ENCODE measurements around the gene FCSK. TPM values are rescaled to one million over a fixed set of nuclear protein-coding genes. Genes with fewer than 3 reads are reported as not detected.
A peak's percentile ranks its signal among the peaks of the same experiment; 100 is the strongest.

Gene FCSK
- total and polyA plus RNA-seq, 2 of the 13 experiments (the other 11 are each of a cell fraction or from before 2014, with no cell fraction given), result 9.1 to 19.2 TPM

- 0 out of 2 replicates have a peak, but pooled peaks have one; percentile 17 for TF ChIP-seq HNF1B (CRISPR knock-in tag; IDR thresholded peaks at IDR 0.05)
- no peak for TF ChIP-seq PCBP2 (optimal IDR thresholded peaks at IDR 0.05; ENCODE audit: low read depth, low read length, poor library complexity, severe bottlenecking)
- no peak for TF ChIP-seq ZNF772 (CRISPR knock-in tag; IDR thresholded peaks at IDR 0.05)
- TF ChIP-seq POGZ (CRISPR knock-in tag; IDR thresholded peaks at IDR 0.05), result no peak
- no peak for TF ChIP-seq ZNF790 (CRISPR knock-in tag; IDR thresholded peaks at IDR 0.05; ENCODE audit: borderline replicate concordance)
- no peak for TF ChIP-seq TFE3 (CRISPR knock-in tag; IDR thresholded peaks at IDR 0.05)
- no peak for TF ChIP-seq ZBTB3 (CRISPR knock-in tag; IDR thresholded peaks at IDR 0.05; ENCODE audit: borderline replicate concordance, low read depth)
- TF ChIP-seq SIX1 (CRISPR knock-in tag; IDR thresholded peaks at IDR 0.05; ENCODE audit: borderline replicate concordance), result no peak
- TF ChIP-seq FOXA3 (CRISPR knock-in tag; IDR thresholded peaks at IDR 0.05), result no peak
- TF ChIP-seq ZSCAN25 (CRISPR knock-in tag; IDR thresholded peaks at IDR 0.05), result no peak
- TF ChIP-seq PPARG (CRISPR knock-in tag; conservative IDR thresholded peaks at IDR 0.05), result no peak
- TF ChIP-seq ZNF644 (CRISPR knock-in tag; IDR thresholded peaks at IDR 0.05; ENCODE audit: low read depth), result no peak
- no peak for TF ChIP-seq ZNF589 (CRISPR knock-in tag; conservative IDR thresholded peaks at IDR 0.05)
- TF ChIP-seq REL (CRISPR knock-in tag; conservative IDR thresholded peaks at IDR 0.05), result no peak
- TF ChIP-seq THAP7 (CRISPR knock-in tag; IDR thresholded peaks at IDR 0.05), result no peak
- no peak for TF ChIP-seq BRCA1 (CRISPR knock-in tag; IDR thresholded peaks at IDR 0.05)
- TF ChIP-seq NFE2L2 (IDR thresholded peaks at IDR 0.05; ENCODE audit: low read length), result no peak
- no peak for TF ChIP-seq XRCC5 (optimal IDR thresholded peaks at IDR 0.05; ENCODE audit: low read length)
- TF ChIP-seq ZNF432 (CRISPR knock-in tag; IDR thresholded peaks at IDR 0.05; ENCODE audit: borderline replicate concordance), result no peak
- TF ChIP-seq SRSF1 (optimal IDR thresholded peaks at IDR 0.05; ENCODE audit: low read depth, low read length), result no peak
- TF ChIP-seq KDM5A (IDR thresholded peaks at IDR 0.05; ENCODE audit: borderline replicate concordance, low read length), result no peak
- TF ChIP-seq SETDB1 (CRISPR knock-in tag; IDR thresholded peaks at IDR 0.05; ENCODE audit: borderline replicate concordance), result no peak
- TF ChIP-seq ZNF275 (CRISPR knock-in tag; IDR thresholded peaks at IDR 0.05; ENCODE audit: borderline replicate concordance), result no peak
- no peak for TF ChIP-seq ZSCAN20 (CRISPR knock-in tag; IDR thresholded peaks at IDR 0.05; ENCODE audit: borderline replicate concordance)
- TF ChIP-seq ZNF510 (CRISPR knock-in tag; IDR thresholded peaks at IDR 0.05; ENCODE audit: low read depth), result no peak
Observed at GRCh38 chr16:70416748-70417616, 37.4 kb upstream of the FCSK start (continued).

Data from HepG2 (cell line).